HEK293 (cell line): ENCODE results near the gene XPA.
"Not testable (repeated sequence)": the region's sequence is repeated elsewhere in the genome, so short reads cannot be mapped to it uniquely, and the experiment has no call there.

ENCODE experiments used
- CTCF ChIA-PET: fragments of 350-600 bp; formaldehyde crosslinking; extraction: SDS; loops from one replicate; lab custom pipeline; 2021; ENCODE audit warnings: antibody characterized with exemption; lab: Yijun Ruan, JAX
- POLR2A ChIA-PET: fragments of 300-600 bp; formaldehyde crosslinking; extraction: SDS; loops from one replicate; lab custom pipeline; 2020; ENCODE audit warnings: antibody characterized with exemption, inconsistent platforms; lab: Yijun Ruan, JAX
- H3K27ac ChIP-seq: fragments of 200-500 bp; sonication (Bioruptor generic); 2 replicates; pipeline ENCODE4 v1.5.1; 2014; ENCODE audit warnings: low read depth, low read length, control low read depth, inconsistent platforms; ENCODE audit errors: extremely low read depth
- H3K36me3 ChIP-seq, 2 experiments: fragments of 200-500 bp in 1 of 2; sonication (Bioruptor generic) in 1 of 2; 1 replicate in 1 of 2; 2 replicates in 1 of 2; pipeline ENCODE4 v1.5.1; 2014 to 2017; ENCODE audit warnings: inconsistent platforms in 2 of 2, low read length in 2 of 2; ENCODE audit not compliant: control insufficient read depth in 2 of 2, insufficient read depth in 1 of 2
- H3K4me1 ChIP-seq: fragments of 200-500 bp; sonication (Bioruptor generic); 2 replicates; pipeline ENCODE4 v1.5.1; 2014; ENCODE audit warnings: mild to moderate bottlenecking, low read length, inconsistent platforms; ENCODE audit not compliant: control insufficient read depth, insufficient read depth
- H3K4me3 ChIP-seq: 2 replicates; pipeline ENCODE4 v1.5.1; 2011; ENCODE audit warnings: low read depth, mild to moderate bottlenecking, control low read depth, low read length, moderate library complexity
- H3K9me3 ChIP-seq: fragments of 200-500 bp; sonication (Bioruptor generic); 2 replicates; pipeline ENCODE4 v1.5.1; 2014; ENCODE audit warnings: low read depth, low read length, inconsistent platforms; ENCODE audit not compliant: control insufficient read depth, insufficient read depth
- KLF7 ChIP-seq: fragments of 450-650 bp; formaldehyde crosslinking; IDR thresholded peaks from 2 replicates; pipeline ENCODE4 v1.5.1; 2016; ENCODE audit warnings: missing biosample characterization, missing genetic modification characterization, borderline replicate concordance
- PBX3 ChIP-seq: sonication (generic); formaldehyde crosslinking; IDR thresholded peaks from 2 replicates; pipeline ENCODE4 v1.8.1; 2022; ENCODE audit warnings: mild to moderate bottlenecking, moderate library complexity, missing genetic modification reagents
- RBAK ChIP-seq: fragments of 450-650 bp; formaldehyde crosslinking; IDR thresholded peaks from 2 replicates; pipeline ENCODE4 v1.5.1; 2016; ENCODE audit warnings: missing biosample characterization, missing genetic modification characterization
- REST ChIP-seq: fragments of 450-650 bp; formaldehyde crosslinking; IDR thresholded peaks from 2 replicates; pipeline ENCODE4 v1.5.1; 2016; ENCODE audit warnings: missing biosample characterization, missing genetic modification characterization
- ZBTB20 ChIP-seq: fragments of 450-650 bp; formaldehyde crosslinking; IDR thresholded peaks from 2 replicates; pipeline ENCODE4 v1.5.1; 2016; ENCODE audit warnings: missing biosample characterization, missing genetic modification characterization
- ZNF133 ChIP-seq: fragments of 450-650 bp; formaldehyde crosslinking; IDR thresholded peaks from 2 replicates; pipeline ENCODE4 v1.5.1; 2016; ENCODE audit warnings: missing biosample characterization, missing genetic modification characterization
- ZNF324 ChIP-seq: fragments of 450-650 bp; formaldehyde crosslinking; IDR thresholded peaks from 2 replicates; pipeline ENCODE4 v1.5.1; 2016; ENCODE audit warnings: missing biosample characterization, missing genetic modification characterization
- ZNF626 ChIP-seq: fragments of 450-650 bp; sonication (Bioruptor Pico); formaldehyde crosslinking; IDR thresholded peaks from 2 replicates; pipeline ENCODE4 v1.5.1; 2018; ENCODE audit warnings: missing biosample characterization, missing genetic modification characterization, inconsistent platforms
- ZNF692 ChIP-seq: fragments of 450-650 bp; formaldehyde crosslinking; IDR thresholded peaks from 2 replicates; pipeline ENCODE4 v1.5.1; 2016; ENCODE audit warnings: missing biosample characterization, missing genetic modification characterization
- ZNF76 ChIP-seq: fragments of 450-650 bp; formaldehyde crosslinking; IDR thresholded peaks from 2 replicates; pipeline ENCODE4; 2016; ENCODE audit warnings: low read depth, missing biosample characterization, missing genetic modification characterization, borderline replicate concordance
- ZSCAN23 ChIP-seq: fragments of 450-650 bp; formaldehyde crosslinking; IDR thresholded peaks from 2 replicates; pipeline ENCODE4 v1.5.1; 2016; ENCODE audit warnings: missing biosample characterization, missing genetic modification characterization

Gene XPA

GRCh38 chr9:97696803-97697601, at the start of gene XPA (continued):
- TF ChIP-seq ZNF324 (tag by site-specific recombination): 0 out of 2 replicates have a peak, but pooled peaks have one; percentile 52
- TF ChIP-seq ZSCAN23: no peak
- no peak for TF ChIP-seq ZNF626 (tag by site-specific recombination)
- 0 out of 2 replicates have a peak, but pooled peaks have one; percentile 44 for TF ChIP-seq ZNF692 (tag by site-specific recombination)
- TF ChIP-seq ZNF133 (tag by site-specific recombination): no peak
- TF ChIP-seq ZNF76 (tag by site-specific recombination): peak; percentile 63; the same call in 1 of the 2 replicates
- TF ChIP-seq PBX3 (CRISPR knock-in tag): peak; percentile 61; the same call in 1 of the 2 replicates
- no peak for TF ChIP-seq KLF7 (tag by site-specific recombination)

GRCh38 chr9:97744710-97745708, 47.9 kb upstream of the XPA start:
- Histone ChIP-seq H3K4me1 (no peaks in the 10 kb centered on the region), H3K27ac (no peak overlapping the region), H3K4me3 (no peak overlapping the region), H3K36me3 (no peaks in the 10 kb centered on the region), H3K9me3 (no peaks in the 10 kb centered on the region)
- TF ChIP-seq ZBTB20 (tag by site-specific recombination): peak; percentile 39; the same call in 1 of the 2 replicates
- peak; percentile 66; the same call in 1 of the 2 replicates for TF ChIP-seq REST
- no peak for TF ChIP-seq RBAK
- CTCF ChIA-PET: no interaction called here
- POLR2A ChIA-PET: no interaction called here

GRCh38 chr9:97744025-97744424, 46.9 kb upstream of the XPA start:
- CTCF ChIA-PET, H3K4me3 ChIP-seq, H3K27ac ChIP-seq, POLR2A ChIA-PET, H3K36me3 ChIP-seq, H3K4me1 ChIP-seq, H3K9me3 ChIP-seq: not testable (repeated sequence)
